GM21423 (cell line): ENCODE results near the gene SH3PXD2B.

Experiments
- ATAC-seq: cut with Tn5 transposase; IDR thresholded peaks from one replicate; pipeline ENCODE4 v1.9.1; 2021; ENCODE audit warnings: mild to moderate bottlenecking, moderate library complexity; ENCODE audit not compliant: unreplicated experiment

SH3PXD2B gene

GRCh38 chr5:172437445-172438318 lies 16.6 kb downstream of the SH3PXD2B start:
- ATAC-seq = no peak

GRCh38 chr5:172436879-172437369 lies 17.4 kb downstream of the SH3PXD2B start:
- no peak for ATAC-seq

DNA sequence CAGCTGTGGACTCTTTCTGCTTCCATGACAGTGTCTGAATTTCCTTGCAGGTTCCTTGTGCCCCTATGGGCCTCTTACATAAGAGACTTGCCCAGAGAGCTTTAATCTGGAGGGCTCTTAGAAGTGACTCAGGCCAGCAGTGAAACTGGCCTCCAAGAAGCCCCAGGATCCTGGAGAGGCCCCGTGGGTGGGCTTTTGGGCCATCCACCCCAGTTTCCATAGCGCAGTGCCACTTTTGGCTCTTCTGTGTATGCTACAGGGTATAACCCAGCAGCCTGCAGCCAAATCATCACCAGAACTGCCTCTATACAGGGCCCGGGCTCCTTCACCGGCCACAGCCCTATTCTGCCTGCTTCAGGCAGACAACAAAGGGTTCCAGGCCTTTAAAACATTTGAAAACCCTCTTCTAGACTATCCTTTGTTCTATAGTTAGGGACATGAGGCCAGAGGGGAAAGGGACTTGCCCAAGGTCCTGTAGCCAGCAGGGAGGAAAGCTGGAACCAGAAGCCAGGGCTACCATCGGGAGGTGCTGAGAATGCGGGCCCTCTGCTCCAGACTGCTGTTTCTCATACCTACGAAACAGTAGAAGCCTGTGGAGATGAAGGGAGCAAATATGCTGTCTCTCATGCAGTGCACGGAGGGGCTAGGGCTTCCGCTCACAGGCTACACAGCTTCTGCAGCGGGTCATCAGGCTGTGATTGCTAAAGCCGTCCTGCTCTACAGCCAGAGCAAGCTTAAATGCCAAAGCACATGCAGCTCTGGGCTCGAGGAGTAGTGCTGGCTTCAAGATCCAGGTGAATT lies 18.0 kb downstream of the SH3PXD2B start:
- ATAC-seq = no peak

- no peak for ATAC-seq
Measured at GRCh38 chr5:172435362-172436077, 18.8 kb downstream of the SH3PXD2B start.

DNA sequence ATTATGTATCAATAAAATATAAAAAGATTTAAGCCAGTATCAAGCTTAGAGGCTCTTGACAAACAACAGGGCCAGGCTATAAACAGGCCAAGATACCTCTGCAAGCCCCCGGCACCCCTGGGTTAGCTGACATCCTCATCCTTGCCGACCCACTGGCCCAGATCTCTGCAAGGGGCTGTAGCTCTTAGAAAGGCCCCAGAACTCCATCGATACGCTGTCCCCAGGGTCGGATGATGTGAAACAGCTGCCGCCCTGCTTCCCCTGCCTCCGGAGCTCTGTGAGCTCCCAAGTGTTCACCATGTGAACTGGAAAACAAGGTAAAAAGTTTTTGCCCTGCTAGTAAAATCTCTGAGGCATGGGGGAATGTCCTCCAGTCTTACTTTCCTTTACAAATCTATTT lies 20.1 kb downstream of the SH3PXD2B start:
- ATAC-seq = no peak

GRCh38 chr5:172433513-172433912 lies 20.8 kb downstream of the SH3PXD2B start:
- ATAC-seq = no peak

GRCh38 chr5:172433071-172433470 lies 21.3 kb downstream of the SH3PXD2B start:
- no peak for ATAC-seq

- no peak for ATAC-seq
Measured at GRCh38 chr5:172430354-172430753, 24.0 kb downstream of the SH3PXD2B start.

GRCh38 chr5:172429201-172429940 lies 25.0 kb downstream of the SH3PXD2B start:
- ATAC-seq = no peak

DNA sequence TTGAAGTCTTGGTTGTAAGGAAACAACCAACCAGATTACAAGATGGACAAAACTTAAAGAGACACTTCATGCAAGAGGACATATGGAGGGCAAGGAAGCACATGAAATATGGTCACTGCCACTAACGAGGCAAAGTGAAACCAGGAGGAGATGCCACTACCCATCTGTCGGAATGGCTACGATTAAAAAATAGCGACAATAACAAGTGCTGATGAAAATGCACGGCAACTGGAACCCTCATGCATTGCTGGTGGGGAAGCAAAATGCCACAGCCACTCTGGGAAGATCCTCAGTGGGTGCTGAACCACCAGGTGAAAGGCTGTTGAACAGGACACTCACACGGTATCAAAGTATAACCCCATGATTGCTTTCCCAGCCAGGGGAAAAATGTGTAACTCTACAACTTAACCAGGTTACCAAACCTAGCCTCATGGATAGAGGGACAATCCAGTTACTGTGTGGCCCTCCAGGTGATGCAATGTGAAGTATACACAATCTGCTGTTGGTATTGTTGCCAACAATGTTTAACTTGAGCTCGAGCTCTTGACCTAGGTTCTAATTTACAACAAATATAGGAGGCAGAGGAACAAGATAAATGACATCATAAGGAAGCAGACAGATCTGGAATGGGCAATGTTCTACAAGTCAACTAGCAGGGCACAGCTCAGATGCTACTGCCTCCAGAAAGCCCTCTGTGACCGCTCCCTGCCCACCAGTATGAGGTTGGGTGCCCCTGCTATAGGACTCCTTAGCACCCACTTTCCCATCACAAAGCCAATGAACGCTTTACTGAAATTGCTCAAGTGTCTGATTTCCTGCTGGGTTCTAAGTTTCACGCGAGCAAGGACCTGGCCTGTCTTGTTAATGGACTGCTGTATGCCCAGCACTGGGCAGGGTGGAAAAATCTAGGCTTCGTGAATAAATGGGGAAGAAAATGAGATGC lies 25.8 kb downstream of the SH3PXD2B start:
- no peak for ATAC-seq

DNA sequence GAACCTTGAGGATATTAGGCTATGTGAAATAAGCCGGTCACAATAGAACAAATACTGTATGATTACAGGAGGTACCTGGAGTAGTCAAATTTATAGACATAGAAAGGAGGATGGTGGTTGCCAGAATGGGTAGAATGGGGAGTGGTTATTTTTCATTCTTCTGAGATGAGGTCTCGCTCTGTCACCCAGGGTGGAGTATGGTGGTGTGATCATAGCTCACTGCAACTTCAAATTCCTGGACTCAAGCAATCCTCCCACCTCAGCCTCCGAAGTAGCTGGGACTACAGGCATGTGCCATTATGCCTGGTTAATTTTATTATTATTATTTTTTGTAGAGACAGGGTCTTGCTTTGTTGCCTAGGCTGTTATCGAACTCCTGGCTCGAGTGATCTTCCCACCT lies 27.1 kb downstream of the SH3PXD2B start:
- no peak for ATAC-seq

GRCh38 chr5:172426086-172426485 lies 28.2 kb downstream of the SH3PXD2B start:
- no peak for ATAC-seq

DNA sequence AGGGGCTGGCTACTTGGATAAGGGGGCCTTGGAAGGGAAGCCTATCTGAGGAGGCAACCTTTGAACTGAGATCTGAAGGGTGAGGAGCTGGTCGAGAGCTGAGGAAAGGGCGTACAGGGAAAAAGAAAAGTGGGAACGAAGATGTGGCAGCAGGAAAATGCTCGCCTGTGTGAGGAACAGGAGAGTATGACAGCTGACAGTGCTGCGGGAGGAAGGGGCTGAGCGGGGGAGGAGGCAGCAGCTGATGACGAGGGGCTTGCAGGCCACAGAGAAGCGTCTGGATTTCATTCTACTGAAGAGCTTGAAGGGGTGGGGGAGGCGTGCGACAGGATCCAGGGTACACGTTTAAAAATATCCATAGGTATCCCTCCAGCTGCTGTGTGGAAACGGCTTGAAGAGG lies 28.9 kb downstream of the SH3PXD2B start:
- ATAC-seq = no peak

DNA sequence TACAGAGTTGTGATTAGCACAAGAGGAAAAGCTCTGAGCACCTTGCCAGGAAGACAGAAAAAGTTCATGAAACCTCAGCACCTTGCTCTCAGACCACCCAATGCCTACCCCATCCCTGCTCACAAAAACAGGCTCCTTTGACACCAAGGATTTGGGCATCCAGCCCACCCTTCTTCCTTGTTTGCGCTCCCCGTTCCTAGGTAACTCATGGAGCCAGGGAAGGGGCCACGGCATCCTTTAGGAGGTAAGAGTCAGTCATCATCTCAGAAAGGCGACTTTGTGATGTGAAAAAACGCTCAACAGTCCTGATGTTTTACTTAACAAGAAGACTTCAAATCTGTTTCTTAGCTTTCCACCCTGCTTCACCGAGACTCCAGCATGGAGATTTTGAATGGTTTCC lies 29.5 kb downstream of the SH3PXD2B start:
- no peak for ATAC-seq

- ATAC-seq = no peak
Measured at GRCh38 chr5:172424111-172424490, 30.2 kb downstream of the SH3PXD2B start.

DNA sequence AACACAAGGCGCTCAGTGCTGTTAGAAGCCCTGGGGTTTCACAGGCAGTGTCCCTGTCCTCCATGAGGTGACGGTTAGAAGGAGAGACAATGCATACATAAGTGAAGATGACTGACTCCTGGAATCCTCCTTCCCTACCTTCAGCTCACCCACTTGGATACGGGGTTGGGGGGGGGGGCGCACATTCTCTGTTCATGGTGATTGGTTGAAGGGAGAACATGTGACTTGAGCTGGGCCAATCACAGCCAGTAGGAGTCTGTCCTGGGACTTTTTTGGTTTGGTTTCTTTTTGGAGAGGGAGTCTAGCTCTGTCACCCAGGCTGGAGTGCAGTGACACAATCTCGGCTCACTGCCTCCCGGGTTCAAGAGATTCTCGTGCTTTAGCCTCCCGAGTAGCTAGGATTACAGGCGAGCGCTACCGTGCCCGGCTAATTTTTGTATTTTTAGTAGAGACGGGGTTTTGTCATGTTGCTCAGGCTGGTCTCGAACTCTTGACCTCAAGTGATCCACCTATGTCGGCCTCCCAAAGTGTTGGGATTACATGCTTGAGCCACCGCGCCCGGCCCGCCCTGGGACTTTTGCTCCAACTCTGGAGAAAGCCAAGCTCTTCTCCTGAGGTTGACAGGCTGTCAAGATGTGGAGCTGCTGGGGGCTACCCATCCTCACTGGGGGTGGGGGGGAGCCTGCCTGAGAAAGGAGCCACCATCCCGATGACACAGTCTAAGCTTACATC lies 30.8 kb downstream of the SH3PXD2B start:
- ATAC-seq = no peak

DNA sequence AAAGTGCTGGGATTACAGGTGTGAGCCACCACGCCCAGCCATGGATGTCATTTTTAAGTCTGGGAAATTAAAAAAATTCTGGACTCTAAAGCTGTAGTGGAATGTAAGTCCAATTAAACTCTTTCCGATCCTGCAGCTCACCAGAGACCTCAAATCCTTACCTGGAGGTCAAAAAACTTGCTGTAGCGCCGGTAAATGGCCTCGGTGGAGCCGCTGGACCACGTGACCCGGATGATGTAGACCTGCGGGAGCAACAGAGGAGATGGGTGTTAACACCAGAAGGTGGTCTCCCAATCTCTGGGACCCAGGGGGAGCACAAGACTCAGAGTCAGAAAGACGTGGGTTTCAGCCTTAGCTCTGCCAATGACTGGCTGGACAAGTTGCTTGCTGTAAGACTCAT lies 32.1 kb downstream of the SH3PXD2B start:
- no peak for ATAC-seq

DNA sequence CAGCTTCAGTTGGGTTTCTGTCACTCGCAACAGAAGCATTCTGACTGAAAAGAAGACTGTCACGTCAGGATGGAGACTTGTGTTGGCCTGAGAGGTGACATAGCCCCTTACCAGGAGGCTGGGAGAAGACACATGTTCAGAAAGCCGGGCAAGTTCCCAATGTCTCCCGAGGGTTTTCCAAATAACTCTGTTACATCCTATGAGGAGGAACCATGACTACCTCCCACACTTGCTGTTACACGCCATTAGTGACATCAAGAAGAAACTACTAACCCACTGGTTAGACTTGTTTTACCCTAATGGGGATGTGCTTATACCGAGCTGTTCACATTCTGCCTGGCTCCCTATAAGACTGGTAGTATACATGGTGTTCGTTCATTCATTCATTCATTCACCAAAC lies 33.3 kb downstream of the SH3PXD2B start:
- ATAC-seq = no peak
